Sigmoid colon (tissue), 4 donors: ENCODE measurements around the gene MAPRE3.

Experiments
- EP300 ChIP-seq, 4 donors: sonication (generic); formaldehyde crosslinking; IDR thresholded peaks; one replicate each; pipeline ENCODE4 v1.6.1; 2017; ENCODE audit warnings: antibody characterized with exemption in 4 of 4
- POLR2A ChIP-seq, 2 donors: fragments of 450-650 bp; IDR thresholded peaks; one replicate each; pipeline ENCODE4 v1.6.1; 2016; ENCODE audit warnings: antibody characterized with exemption in 2 of 2, mild to moderate bottlenecking in 2 of 2, moderate library complexity in 2 of 2
- POLR2AphosphoS5 ChIP-seq, 4 donors: sonication (generic); formaldehyde crosslinking; IDR thresholded peaks; one replicate each; pipeline ENCODE4 v1.6.1; 2017; ENCODE audit warnings: antibody characterized with exemption in 4 of 4
- TF ChIP-seq, protein P1 (sequence below), 4 experiments: fragments of 450-650 bp in 3 of 4; fragments of 200-600 bp in 1 of 4; IDR thresholded peaks; one replicate each; pipeline ENCODE4 v1.5.1; 2016 to 2019; ENCODE audit warnings: antibody characterized with exemption in 4 of 4, mild to moderate bottlenecking in 3 of 4, moderate library complexity in 2 of 4

DNA sequence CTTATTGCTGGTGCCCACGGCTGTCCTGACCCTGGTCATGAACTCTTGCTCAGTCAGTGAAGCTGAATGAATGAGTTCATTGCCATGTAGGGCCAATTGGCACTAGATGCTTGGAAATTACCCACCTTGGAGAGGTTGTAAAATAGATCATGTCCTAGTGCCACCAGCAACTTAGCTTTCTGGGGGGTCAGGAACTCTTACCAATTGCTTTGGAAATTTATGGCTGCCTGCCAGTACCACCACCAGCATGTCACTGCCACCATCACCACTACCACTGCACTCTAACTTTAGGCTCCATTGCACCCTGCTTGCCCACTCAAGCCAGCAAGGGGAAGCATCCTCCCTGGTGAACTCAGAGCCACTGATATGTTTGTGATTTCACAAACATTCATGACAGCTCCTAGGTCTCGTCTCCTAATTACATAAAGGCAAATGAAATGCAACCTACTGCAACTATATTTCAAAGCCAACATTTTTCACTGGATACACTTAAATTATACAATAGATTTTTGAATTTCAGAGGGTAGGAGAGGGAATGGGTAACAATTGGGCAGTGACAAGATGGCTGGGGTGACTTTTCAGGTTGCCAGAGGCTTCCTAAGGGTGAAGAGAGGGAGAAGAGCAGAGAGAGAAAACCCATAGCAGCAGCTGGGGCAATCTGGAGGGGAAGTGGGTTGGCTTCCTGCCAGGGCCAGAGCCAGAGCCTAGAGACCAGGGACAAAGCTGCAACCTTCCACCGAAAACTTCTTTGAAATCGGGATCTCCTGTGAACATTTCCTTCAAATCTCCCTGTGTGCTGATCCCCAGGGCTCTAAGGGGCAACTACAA, 104.5 kb downstream of the MAPRE3 start:
- TF ChIP-seq POLR2AphosphoS5 (IDR thresholded peaks at IDR 0.05) (no peak), POLR2A (IDR thresholded peaks at IDR 0.05) (no peak), EP300 (IDR thresholded peaks at IDR 0.05) (no peak)
- TF ChIP-seq, protein P1, sequence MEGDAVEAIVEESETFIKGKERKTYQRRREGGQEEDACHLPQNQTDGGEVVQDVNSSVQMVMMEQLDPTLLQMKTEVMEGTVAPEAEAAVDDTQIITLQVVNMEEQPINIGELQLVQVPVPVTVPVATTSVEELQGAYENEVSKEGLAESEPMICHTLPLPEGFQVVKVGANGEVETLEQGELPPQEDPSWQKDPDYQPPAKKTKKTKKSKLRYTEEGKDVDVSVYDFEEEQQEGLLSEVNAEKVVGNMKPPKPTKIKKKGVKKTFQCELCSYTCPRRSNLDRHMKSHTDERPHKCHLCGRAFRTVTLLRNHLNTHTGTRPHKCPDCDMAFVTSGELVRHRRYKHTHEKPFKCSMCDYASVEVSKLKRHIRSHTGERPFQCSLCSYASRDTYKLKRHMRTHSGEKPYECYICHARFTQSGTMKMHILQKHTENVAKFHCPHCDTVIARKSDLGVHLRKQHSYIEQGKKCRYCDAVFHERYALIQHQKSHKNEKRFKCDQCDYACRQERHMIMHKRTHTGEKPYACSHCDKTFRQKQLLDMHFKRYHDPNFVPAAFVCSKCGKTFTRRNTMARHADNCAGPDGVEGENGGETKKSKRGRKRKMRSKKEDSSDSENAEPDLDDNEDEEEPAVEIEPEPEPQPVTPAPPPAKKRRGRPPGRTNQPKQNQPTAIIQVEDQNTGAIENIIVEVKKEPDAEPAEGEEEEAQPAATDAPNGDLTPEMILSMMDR (IDR thresholded peaks at IDR 0.05), result no peak
